Bronchial epithelial cell (primary cell): ENCODE results near the gene PEPD. TPM values are rescaled to one million over a fixed set of nuclear protein-coding genes. Genes with fewer than 3 reads are reported as not detected.
A peak's percentile ranks its signal among the peaks of the same experiment; 100 is the strongest.

Source experiments
- DNase-seq: peaks from one replicate; pipeline ENCODE4 v3.0.0-alpha.2; 2010; ENCODE audit warnings: low read depth
- FAIRE-seq: peaks from 2 replicates; lab custom pipeline; 2011; peaks lifted over from hg19 to GRCh38; lab: Jason Lieb, UNC
- H3K27me3 ChIP-seq: 2 replicates; pipeline ENCODE4 v1.5.1; 2011; ENCODE audit warnings: low read length; ENCODE audit not compliant: control insufficient read depth, insufficient read depth
- H3K36me3 ChIP-seq: 2 replicates; pipeline ENCODE4 v1.5.1; 2011; ENCODE audit warnings: low read length; ENCODE audit not compliant: control insufficient read depth, insufficient read depth
- H3K4me3 ChIP-seq: 2 replicates; pipeline ENCODE4 v1.5.1; 2011; ENCODE audit warnings: mild to moderate bottlenecking, low read depth, low read length, control low read depth
- CTCF ChIP-seq: IDR thresholded peaks from 2 replicates; pipeline ENCODE4 v1.5.1; 2011; ENCODE audit warnings: mild to moderate bottlenecking, moderate library complexity, low read length, control low read depth, inconsistent platforms; ENCODE audit not compliant: insufficient read depth, severe bottlenecking
- total RNA-seq: library from RNA; depleted of rRNA; stranded (reverse); fragments of >200 nt; gene quantifications from 2 replicates; pipeline ENCODE4 v1.2.1, GENCODE V29; 2014

Gene PEPD
- total RNA-seq, 1 donor from 2014 or later: 35.8 TPM

GRCh38 chr19:33504058-33504444 is 17.5 kb downstream of the PEPD start:
- DNase-seq (no peak), FAIRE-seq (no peak)
- Histone ChIP-seq H3K36me3 (no peaks in the 10 kb centered on the region), H3K27me3 (no peaks in the 10 kb centered on the region), H3K4me3 (no peak overlapping the region)
- TF ChIP-seq CTCF: no peak

DNA sequence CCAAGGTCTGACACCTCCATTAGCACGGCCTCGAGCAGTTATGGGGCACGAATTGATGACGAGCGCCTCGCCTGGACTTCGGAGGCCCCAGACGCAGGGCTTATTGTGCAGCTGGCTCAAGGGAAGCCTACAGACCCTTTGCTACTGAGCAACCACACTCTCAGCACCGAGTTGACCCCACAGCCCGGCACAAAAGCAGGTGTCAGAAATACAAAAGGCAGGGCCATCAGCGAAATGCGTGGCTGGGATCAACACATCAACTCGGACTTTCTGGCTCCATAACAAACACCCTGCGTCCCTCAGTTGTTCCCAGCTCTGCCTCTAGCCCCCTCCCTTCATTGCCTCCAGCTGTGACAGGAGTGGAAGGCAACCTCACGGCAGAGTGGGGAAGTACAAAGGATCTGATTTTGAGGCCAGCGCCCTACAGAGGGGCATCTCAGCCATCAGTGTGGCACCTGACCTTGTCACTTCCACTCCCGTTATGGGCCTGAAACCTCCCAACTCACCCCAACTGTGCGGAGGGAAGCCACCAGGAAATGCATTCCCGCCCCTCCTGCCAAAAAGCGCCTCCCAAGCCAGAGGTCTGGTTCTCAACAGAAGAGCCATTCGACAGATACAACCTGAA is 18.0 kb downstream of the PEPD start:
- no peak for TF ChIP-seq CTCF
- no peak for DNase-seq
- no peaks in the 10 kb centered on the region for H3K36me3 ChIP-seq
- no peaks in the 10 kb centered on the region for H3K27me3 ChIP-seq
- H3K4me3 ChIP-seq: no peak overlapping the region
- peak; percentile 81 for FAIRE-seq

- DNase-seq (no peak), FAIRE-seq (no peak)
- TF ChIP-seq CTCF: no peak
- H3K36me3 ChIP-seq: no peaks in the 10 kb centered on the region
- no peak overlapping the region for H3K4me3 ChIP-seq
- H3K27me3 ChIP-seq: no peaks in the 10 kb centered on the region
These were observed 18.6 kb downstream of the PEPD start for GRCh38 chr19:33503030-33503429.

- Histone ChIP-seq H3K36me3 (no peaks in the 10 kb centered on the region), H3K4me3 (no peak overlapping the region), H3K27me3 (no peaks in the 10 kb centered on the region)
- no peak for TF ChIP-seq CTCF
- DNase-seq (no peak), FAIRE-seq (no peak)
These were observed 19.1 kb downstream of the PEPD start for GRCh38 chr19:33502521-33502920.

DNA sequence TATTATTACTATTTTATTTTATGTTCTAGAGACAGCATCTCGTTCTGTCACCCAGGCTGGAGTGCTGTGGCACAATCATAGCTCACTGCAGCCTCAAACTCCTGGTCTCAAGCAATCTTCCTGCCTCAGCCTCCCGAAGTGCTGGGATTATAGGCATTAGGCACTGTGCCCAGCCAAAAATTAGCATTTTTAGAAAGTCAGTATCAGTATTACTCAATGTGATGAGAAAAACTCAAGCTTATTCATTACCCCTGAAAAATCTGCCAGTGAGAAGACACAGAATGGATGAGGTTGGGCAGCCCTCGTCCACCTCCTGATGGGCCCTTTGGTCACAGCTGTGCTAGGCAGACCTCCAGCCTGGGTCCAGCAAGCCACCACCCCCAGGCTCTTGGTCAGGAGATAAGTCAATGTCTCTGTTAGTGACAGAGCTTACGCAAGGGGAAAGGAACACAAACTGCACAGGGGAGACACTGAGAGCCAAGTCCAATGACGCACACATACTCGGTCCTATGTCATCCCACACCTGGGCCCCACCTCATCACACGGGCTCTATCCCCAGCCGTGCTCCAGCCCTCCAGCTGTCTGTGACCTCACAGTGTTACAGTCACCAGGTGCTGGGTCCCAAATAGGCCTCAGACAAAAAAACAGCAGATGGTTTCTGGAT is 19.8 kb downstream of the PEPD start:
- peak; percentile 86 for FAIRE-seq

More for the DNA sequence above, 19.8 kb downstream of the PEPD start:
- H3K4me3 ChIP-seq: no peak overlapping the region
- no peak for DNase-seq
- no peak for TF ChIP-seq CTCF
- no peaks in the 10 kb centered on the region for H3K27me3 ChIP-seq
- no peaks in the 10 kb centered on the region for H3K36me3 ChIP-seq
